GM21360 (cell line): Measurements from ENCODE around the gene SLC25A45.

Experiments used
- ATAC-seq: cut with Tn5 transposase; IDR thresholded peaks from one replicate; pipeline ENCODE4 v1.9.1; 2021; ENCODE audit warnings: mild to moderate bottlenecking, moderate library complexity; ENCODE audit not compliant: unreplicated experiment

Gene SLC25A45

GRCh38 chr11:65404638-65405339 is 22.3 kb upstream of the SLC25A45 start:
- ATAC-seq = no peak

GRCh38 chr11:65404210-65404609 is 21.8 kb upstream of the SLC25A45 start:
- ATAC-seq = no peak

GRCh38 chr11:65403607-65404121 is 21.2 kb upstream of the SLC25A45 start:
- ATAC-seq = no peak

GRCh38 chr11:65402790-65403189 is 20.3 kb upstream of the SLC25A45 start:
- ATAC-seq = no peak

GRCh38 chr11:65401803-65402248 is 19.4 kb upstream of the SLC25A45 start:
- no peak for ATAC-seq

GRCh38 chr11:65401073-65401802 is 18.8 kb upstream of the SLC25A45 start:
- no peak for ATAC-seq

- ATAC-seq = no peak
Measured at GRCh38 chr11:65400307-65401072, 18.0 kb upstream of the SLC25A45 start.

- ATAC-seq = no peak
Measured at GRCh38 chr11:65399845-65400244, 17.4 kb upstream of the SLC25A45 start.

- no peak for ATAC-seq
Measured at GRCh38 chr11:65399249-65399648, 16.8 kb upstream of the SLC25A45 start.

- ATAC-seq = no peak
Measured at GRCh38 chr11:65398362-65398910, 16.0 kb upstream of the SLC25A45 start.

- no peak for ATAC-seq
Measured at GRCh38 chr11:65396769-65397745, 14.6 kb upstream of the SLC25A45 start.

- ATAC-seq = no peak
Measured at GRCh38 chr11:65395961-65396530, 13.6 kb upstream of the SLC25A45 start.

GRCh38 chr11:65394125-65394536 is 11.7 kb upstream of the SLC25A45 start:
- no peak for ATAC-seq

- no peak for ATAC-seq
Measured at GRCh38 chr11:65393513-65394079, 11.2 kb upstream of the SLC25A45 start.

GRCh38 chr11:65392899-65393298 is 10.5 kb upstream of the SLC25A45 start:
- no peak for ATAC-seq

- ATAC-seq = no peak
Measured at GRCh38 chr11:65392186-65392829, 9.9 kb upstream of the SLC25A45 start.

- no peak for ATAC-seq
Measured at GRCh38 chr11:65390996-65391395, 8.6 kb upstream of the SLC25A45 start.

- no peak for ATAC-seq
Measured at GRCh38 chr11:65390099-65390941, 7.9 kb upstream of the SLC25A45 start.
